Ishikawa (cell line): Measurements from ENCODE around the gene AKAP9.

Experiments
- CEBPB ChIP-seq: IDR thresholded peaks from 2 replicates; pipeline ENCODE4 v1.6.1; 2012
- CREB1 ChIP-seq: IDR thresholded peaks from 2 replicates; pipeline ENCODE4 v1.6.1; 2012; ENCODE audit warnings: low read depth
- EGR1 ChIP-seq: IDR thresholded peaks from 2 replicates; pipeline ENCODE4 v1.6.1; 2012
- EP300 ChIP-seq: IDR thresholded peaks from 2 replicates; pipeline ENCODE4 v1.6.1; 2012; ENCODE audit warnings: borderline replicate concordance
- FOXM1 ChIP-seq: IDR thresholded peaks from 2 replicates; pipeline ENCODE4 v1.6.1; 2012; ENCODE audit warnings: low read depth, borderline replicate concordance
- MAX ChIP-seq: IDR thresholded peaks from 2 replicates; pipeline ENCODE4 v1.6.1; 2012
- NFIC ChIP-seq: IDR thresholded peaks from 2 replicates; pipeline ENCODE4 v1.6.1; 2012
- RAD21 ChIP-seq: IDR thresholded peaks from 2 replicates; pipeline ENCODE4 v1.6.1; 2012; ENCODE audit warnings: low read depth
- REST ChIP-seq: IDR thresholded peaks from 2 replicates; pipeline ENCODE4 v1.6.1; 2012; ENCODE audit warnings: low read depth, mild to moderate bottlenecking
- TAF1 ChIP-seq: IDR thresholded peaks from 2 replicates; pipeline ENCODE4 v1.6.1; 2012; ENCODE audit warnings: low read depth, mild to moderate bottlenecking
- TCF12 ChIP-seq: IDR thresholded peaks from 2 replicates; pipeline ENCODE4 v1.6.1; 2012; ENCODE audit warnings: low read depth
- TEAD4 ChIP-seq: IDR thresholded peaks from 2 replicates; pipeline ENCODE4 v1.6.1; 2012
- YY1 ChIP-seq: IDR thresholded peaks from 2 replicates; pipeline ENCODE4 v1.6.1; 2012; ENCODE audit warnings: low read depth
- ZBTB7A ChIP-seq: IDR thresholded peaks from 2 replicates; pipeline ENCODE4 v1.6.1; 2012; ENCODE audit warnings: low read depth
- TF ChIP-seq, protein P1 (sequence below): IDR thresholded peaks from 2 replicates; pipeline ENCODE4 v1.6.1; 2012

AKAP9 gene

DNA sequence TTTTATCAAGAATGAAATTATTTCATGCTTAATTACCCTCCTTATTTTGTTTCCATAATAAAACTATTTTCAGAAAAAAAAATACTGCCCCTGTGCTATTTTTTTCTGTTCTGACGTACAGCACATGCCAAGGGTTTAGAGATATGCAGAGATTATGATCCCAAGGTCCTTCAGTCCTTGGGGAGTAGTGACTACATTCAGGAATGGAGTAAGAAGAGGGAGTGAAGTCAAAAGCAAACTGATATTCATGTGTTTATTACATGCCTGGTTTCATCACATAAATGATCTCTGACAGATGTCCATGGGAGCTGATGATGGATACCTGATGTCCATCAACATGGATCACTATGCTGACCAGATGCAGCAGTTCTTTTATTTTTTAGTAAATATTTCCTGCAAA is 17.2 kb downstream of the AKAP9 start:
- TF ChIP-seq CEBPB (no peak), EP300 (no peak), MAX (no peak), TCF12 (no peak), RAD21 (no peak), ZBTB7A (no peak), EGR1 (no peak)

DNA sequence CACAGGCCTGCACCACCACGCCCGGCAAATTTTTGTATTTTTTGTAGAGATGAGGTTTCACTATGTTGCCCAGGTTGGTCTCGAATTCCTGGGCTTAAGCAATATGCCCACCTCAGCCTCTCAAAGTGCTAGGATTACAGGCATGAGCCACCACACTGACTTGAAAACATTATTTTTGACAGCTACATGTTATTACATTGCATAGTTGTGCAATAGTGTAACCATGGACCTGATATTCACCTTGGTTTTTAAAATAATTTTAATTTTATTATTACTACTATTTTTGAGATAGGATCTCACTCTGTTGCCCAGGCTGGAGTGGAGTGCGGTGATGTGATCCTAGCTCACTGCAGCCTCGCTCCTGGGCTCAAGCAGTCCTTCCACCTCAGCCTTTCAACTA is 18.4 kb downstream of the AKAP9 start:
- TF ChIP-seq CEBPB (no peak), MAX (no peak), EP300 (no peak)

DNA sequence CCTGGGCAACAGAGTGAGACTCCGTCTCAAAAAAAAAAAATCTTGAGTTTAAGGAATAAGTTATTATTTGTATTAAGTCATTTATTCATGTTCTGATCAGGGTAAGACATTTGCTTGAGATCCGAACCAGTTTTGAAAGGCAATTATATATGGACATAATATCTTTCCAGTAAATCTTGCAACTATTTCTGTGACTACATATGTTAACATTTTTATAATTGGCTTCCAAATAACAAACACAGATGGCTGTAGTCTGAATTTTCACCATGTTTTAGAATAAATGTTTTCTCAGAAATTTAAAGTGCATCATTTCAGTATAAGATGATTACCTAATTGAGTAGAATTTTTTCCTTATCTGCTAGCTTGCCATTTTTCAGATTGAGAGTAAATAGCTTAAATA is 21.2 kb downstream of the AKAP9 start:
- TF ChIP-seq, protein P1, sequence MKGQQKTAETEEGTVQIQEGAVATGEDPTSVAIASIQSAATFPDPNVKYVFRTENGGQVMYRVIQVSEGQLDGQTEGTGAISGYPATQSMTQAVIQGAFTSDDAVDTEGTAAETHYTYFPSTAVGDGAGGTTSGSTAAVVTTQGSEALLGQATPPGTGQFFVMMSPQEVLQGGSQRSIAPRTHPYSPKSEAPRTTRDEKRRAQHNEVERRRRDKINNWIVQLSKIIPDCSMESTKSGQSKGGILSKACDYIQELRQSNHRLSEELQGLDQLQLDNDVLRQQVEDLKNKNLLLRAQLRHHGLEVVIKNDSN = no peak
- TF ChIP-seq ZBTB7A = no peak

GRCh38 chr7:91962419-91962818 is 21.8 kb downstream of the AKAP9 start:
- TF ChIP-seq TCF12 (no peak), CREB1 (no peak), TAF1 (no peak), ZBTB7A (no peak), CEBPB (no peak), RAD21 (no peak), FOXM1 (no peak), YY1 (no peak), TEAD4 (no peak)

DNA sequence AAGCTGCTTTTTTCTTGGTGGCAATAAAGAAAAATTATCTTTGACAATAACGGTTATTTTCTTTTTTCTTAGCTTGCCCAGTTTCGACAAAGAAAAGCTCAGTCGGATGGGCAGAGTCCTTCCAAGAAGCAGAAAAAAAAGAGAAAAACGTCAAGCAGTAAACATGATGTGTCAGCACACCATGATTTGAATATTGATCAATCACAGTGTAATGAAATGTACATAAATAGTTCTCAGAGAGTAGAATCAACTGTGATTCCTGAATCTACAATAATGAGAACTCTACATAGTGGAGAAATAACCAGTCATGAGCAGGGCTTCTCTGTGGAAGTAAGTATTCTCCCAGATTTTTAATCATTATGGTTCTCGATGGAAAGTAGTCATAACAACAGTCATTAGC is 33.0 kb downstream of the AKAP9 start:
- TF ChIP-seq MAX (no peak), CEBPB (no peak), TAF1 (no peak), YY1 (no peak), TEAD4 (no peak), ZBTB7A (no peak), CREB1 (no peak), REST (no peak), EGR1 (no peak), TCF12 (no peak), FOXM1 (no peak), NFIC (no peak), RAD21 (no peak), EP300 (no peak)
- TF ChIP-seq, protein P1 = no peak

DNA sequence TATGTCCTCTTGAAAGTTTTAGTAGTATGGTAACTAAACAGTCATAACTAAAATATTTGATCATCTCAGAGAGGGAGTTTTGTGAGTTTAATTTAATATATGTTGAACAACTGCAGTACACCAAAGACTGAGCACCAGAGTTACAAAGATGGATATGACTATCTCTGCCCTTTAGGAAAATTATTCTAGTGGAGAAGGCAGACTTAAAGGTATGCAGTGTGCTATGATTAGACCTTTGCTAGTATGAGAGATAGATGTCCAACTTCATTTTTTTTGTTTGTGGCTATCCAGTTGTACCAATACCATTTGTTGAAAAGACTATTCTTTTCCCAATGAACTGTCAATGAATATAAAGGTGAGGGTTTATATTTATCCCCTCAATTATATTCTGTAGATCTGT is 33.4 kb downstream of the AKAP9 start:
- TF ChIP-seq EP300 = no peak
- no peak for TF ChIP-seq TAF1
- TF ChIP-seq CEBPB = no peak
- TF ChIP-seq REST = no peak
- TF ChIP-seq, protein P1 = no peak
- no peak for TF ChIP-seq YY1
- TF ChIP-seq CREB1 = no peak
- TF ChIP-seq MAX = no peak
- TF ChIP-seq TCF12 = no peak
